ENCODE measurements around the gene NAV3.

The NAV3 gene

GRCh38 chr12:77949943-77950342 is 119.2 kb downstream of the NAV3 start:
- H3K36me3 ChIP-seq (replicated peaks): no peaks in the 10 kb centered on the region
- peaks cover 12% of the 10 kb centered on the region for H3K4me1 ChIP-seq
- no peak overlapping the region for H3K4me3 ChIP-seq
- H3K9me3 ChIP-seq: no peaks in the 10 kb centered on the region
- H3K27me3 ChIP-seq (ENCODE audit: low read depth): no peaks in the 10 kb centered on the region
- no peak for DNase-seq (ENCODE audit: low spot score in 2 of 2)
- in situ Hi-C loops (cut with MboI; ENCODE audit: low sequenced_read_pairs): no loop called here

- no peaks in the 10 kb centered on the region for H3K27me3 ChIP-seq (ENCODE audit: low read depth)
- H3K4me1 ChIP-seq: peaks cover 18% of the 10 kb centered on the region
- in situ Hi-C loops (cut with MboI; ENCODE audit: low sequenced_read_pairs): no loop called here
- no peak for DNase-seq (ENCODE audit: low spot score in 2 of 2)
- H3K4me3 ChIP-seq: no peak overlapping the region
- no peaks in the 10 kb centered on the region for H3K9me3 ChIP-seq
- H3K36me3 ChIP-seq (replicated peaks): no peaks in the 10 kb centered on the region
These were observed 123.0 kb downstream of the NAV3 start for GRCh38 chr12:77953528-77954205.

- H3K4me1 ChIP-seq: peaks cover 22% of the 10 kb centered on the region
- H3K4me3 ChIP-seq: no peak overlapping the region
- in situ Hi-C loops (cut with MboI; ENCODE audit: low sequenced_read_pairs): no loop called here
- no peaks in the 10 kb centered on the region for H3K9me3 ChIP-seq
- no peaks in the 10 kb centered on the region for H3K36me3 ChIP-seq (replicated peaks)
- H3K27me3 ChIP-seq (ENCODE audit: low read depth): no peaks in the 10 kb centered on the region
- no peak for DNase-seq (ENCODE audit: low spot score in 2 of 2)
These were observed 123.5 kb downstream of the NAV3 start for GRCh38 chr12:77954206-77954555.

- in situ Hi-C loops (cut with MboI; ENCODE audit: low sequenced_read_pairs): no loop called here
- no peaks in the 10 kb centered on the region for H3K36me3 ChIP-seq (replicated peaks)
- H3K4me3 ChIP-seq: no peak overlapping the region
- H3K9me3 ChIP-seq: no peaks in the 10 kb centered on the region
- H3K4me1 ChIP-seq: peaks cover 22% of the 10 kb centered on the region
- peak in 1 of 2 experiments; percentile 70 for DNase-seq (ENCODE audit: low spot score in 2 of 2)
- no peaks in the 10 kb centered on the region for H3K27me3 ChIP-seq (ENCODE audit: low read depth)
These were observed 126.4 kb downstream of the NAV3 start for GRCh38 chr12:77957062-77957461.

GRCh38 chr12:77963576-77964178 is 133.0 kb downstream of the NAV3 start:
- peaks cover 14% of the 10 kb centered on the region for H3K4me1 ChIP-seq

GRCh38 chr12:77965790-77966189 is 135.1 kb downstream of the NAV3 start:
- H3K36me3 ChIP-seq (replicated peaks): no peaks in the 10 kb centered on the region
- in situ Hi-C loops (cut with MboI; ENCODE audit: low sequenced_read_pairs): no loop called here

More at GRCh38 chr12:77963576-77964178, 133.0 kb downstream of the NAV3 start:
- Histone ChIP-seq H3K4me3 (no peak overlapping the region), H3K27me3 (ENCODE audit: low read depth) (no peaks in the 10 kb centered on the region), H3K36me3 (replicated peaks) (no peaks in the 10 kb centered on the region), H3K9me3 (no peaks in the 10 kb centered on the region)
- in situ Hi-C loops (cut with MboI; ENCODE audit: low sequenced_read_pairs): no loop called here
- no peak for DNase-seq (ENCODE audit: low spot score in 2 of 2)

GRCh38 chr12:77968021-77968420 is 137.3 kb downstream of the NAV3 start:
- in situ Hi-C loops (cut with MboI; ENCODE audit: low sequenced_read_pairs): no loop called here
- Histone ChIP-seq H3K27me3 (ENCODE audit: low read depth) (no peaks in the 10 kb centered on the region), H3K4me1 (peaks cover 42% of the 10 kb centered on the region), H3K36me3 (replicated peaks) (no peaks in the 10 kb centered on the region), H3K4me3 (peak overlapping the region; percentile 25), H3K9me3 (no peaks in the 10 kb centered on the region)
- DNase-seq (ENCODE audit: low spot score in 2 of 2): peak in 1 of 2 experiments; percentile 46

More at GRCh38 chr12:77965790-77966189, 135.1 kb downstream of the NAV3 start:
- DNase-seq (ENCODE audit: low spot score in 2 of 2): peak; percentile 29 to 99
- H3K4me3 ChIP-seq: peak overlapping the region; percentile 25
- peaks cover 28% of the 10 kb centered on the region for H3K4me1 ChIP-seq
- no peaks in the 10 kb centered on the region for H3K9me3 ChIP-seq
- H3K27me3 ChIP-seq (ENCODE audit: low read depth): no peaks in the 10 kb centered on the region

GRCh38 chr12:77968571-77968970 is 137.9 kb downstream of the NAV3 start:
- no peaks in the 10 kb centered on the region for H3K36me3 ChIP-seq (replicated peaks)
- H3K4me3 ChIP-seq: peak overlapping the region; percentile 25
- DNase-seq (ENCODE audit: low spot score in 2 of 2): peak in 1 of 2 experiments; percentile 34
- H3K4me1 ChIP-seq: peaks cover 48% of the 10 kb centered on the region
- no peaks in the 10 kb centered on the region for H3K9me3 ChIP-seq
- no peaks in the 10 kb centered on the region for H3K27me3 ChIP-seq (ENCODE audit: low read depth)
- in situ Hi-C loops (cut with MboI; ENCODE audit: low sequenced_read_pairs): no loop called here

- in situ Hi-C loops (cut with MboI; ENCODE audit: low sequenced_read_pairs): no loop called here
- Histone ChIP-seq H3K4me1 (peaks cover 41% of the 10 kb centered on the region), H3K9me3 (no peaks in the 10 kb centered on the region), H3K36me3 (replicated peaks) (no peaks in the 10 kb centered on the region; the same call in 1 of the 2 replicates), H3K4me3 (no peak overlapping the region), H3K27me3 (ENCODE audit: low read depth) (no peaks in the 10 kb centered on the region)
- DNase-seq (ENCODE audit: low spot score in 2 of 2): no peak
These were observed 142.9 kb downstream of the NAV3 start for GRCh38 chr12:77973579-77973978.

GRCh38 chr12:77974645-77975044 is 144.0 kb downstream of the NAV3 start:
- H3K4me3 ChIP-seq: no peak overlapping the region
- H3K36me3 ChIP-seq (replicated peaks): no peaks in the 10 kb centered on the region; the same call in 1 of the 2 replicates
- peaks cover 33% of the 10 kb centered on the region for H3K4me1 ChIP-seq
- H3K9me3 ChIP-seq: no peaks in the 10 kb centered on the region
- no peaks in the 10 kb centered on the region for H3K27me3 ChIP-seq (ENCODE audit: low read depth)
- in situ Hi-C loops (cut with MboI; ENCODE audit: low sequenced_read_pairs): no loop called here
- no peak for DNase-seq (ENCODE audit: low spot score in 2 of 2)

GRCh38 chr12:77979597-77980250 is 149.0 kb downstream of the NAV3 start:
- peaks cover 13% of the 10 kb centered on the region for H3K4me1 ChIP-seq
- no peaks in the 10 kb centered on the region for H3K9me3 ChIP-seq
- H3K4me3 ChIP-seq: no peak overlapping the region
- H3K27me3 ChIP-seq (ENCODE audit: low read depth): no peaks in the 10 kb centered on the region
- H3K36me3 ChIP-seq (replicated peaks): no peaks in the 10 kb centered on the region; the same call in 1 of the 2 replicates
- no peak for DNase-seq (ENCODE audit: low spot score in 2 of 2)
- in situ Hi-C loops (cut with MboI; ENCODE audit: low sequenced_read_pairs): no loop called here

GRCh38 chr12:77980782-77981181 is 150.1 kb downstream of the NAV3 start:
- H3K4me3 ChIP-seq: no peak overlapping the region
- peaks cover 13% of the 10 kb centered on the region for H3K4me1 ChIP-seq
- H3K27me3 ChIP-seq (ENCODE audit: low read depth): no peaks in the 10 kb centered on the region
- in situ Hi-C loops (cut with MboI; ENCODE audit: low sequenced_read_pairs): no loop called here
- no peaks in the 10 kb centered on the region; the same call in 1 of the 2 replicates for H3K36me3 ChIP-seq (replicated peaks)
- no peak for DNase-seq (ENCODE audit: low spot score in 2 of 2)
- H3K9me3 ChIP-seq: no peaks in the 10 kb centered on the region

- H3K4me3 ChIP-seq: no peak overlapping the region
- no peak for DNase-seq (ENCODE audit: low spot score in 2 of 2)
- peaks cover 22% of the 10 kb centered on the region for H3K4me1 ChIP-seq
- H3K27me3 ChIP-seq (ENCODE audit: low read depth): no peaks in the 10 kb centered on the region
- no peaks in the 10 kb centered on the region; the same call in 1 of the 2 replicates for H3K36me3 ChIP-seq (replicated peaks)
- H3K9me3 ChIP-seq: no peaks in the 10 kb centered on the region
- in situ Hi-C loops (cut with MboI; ENCODE audit: low sequenced_read_pairs): no loop called here
These were observed 153.2 kb downstream of the NAV3 start for GRCh38 chr12:77983859-77984258.

- H3K36me3 ChIP-seq (replicated peaks): no peaks in the 10 kb centered on the region
- peaks cover 6% of the 10 kb centered on the region; the same call in 1 of the 2 replicates for H3K4me1 ChIP-seq
- in situ Hi-C loops (cut with MboI; ENCODE audit: low sequenced_read_pairs): no loop called here
- DNase-seq (ENCODE audit: low spot score in 2 of 2): no peak
- H3K9me3 ChIP-seq: no peaks in the 10 kb centered on the region
- H3K4me3 ChIP-seq: no peak overlapping the region
- H3K27me3 ChIP-seq (ENCODE audit: low read depth): no peaks in the 10 kb centered on the region
These were observed 162.1 kb downstream of the NAV3 start for GRCh38 chr12:77992760-77993159.

Data from HAP-1 (cell line).